Breast epithelium (tissue), 4 donors: ENCODE results near the gene ABCF3. TPM values are rescaled to one million over a fixed set of nuclear protein-coding genes. Genes with fewer than 3 reads are reported as not detected.

Experiments
- DNase-seq, 2 donors: peaks; one replicate each; pipeline ENCODE4 v3.0.0-alpha.2; 2019; ENCODE audit warnings: low spot score in 2 of 2
- H3K27ac ChIP-seq, 2 donors: fragments of 200-600 bp; sonication (generic) in 1 of 2; one replicate each; pipeline ENCODE4 v1.5.1; 2016 to 2019; ENCODE audit warnings: mild to moderate bottlenecking in 1 of 2
- H3K27me3 ChIP-seq, 2 donors: fragments of 200-600 bp; sonication (generic) in 1 of 2; one replicate each; pipeline versions ENCODE4 v1.5.1 to v1.6.0; 2017 to 2019; ENCODE audit warnings: control low read depth in 1 of 2, mild to moderate bottlenecking in 1 of 2
- H3K36me3 ChIP-seq: fragments of 200-600 bp; one replicate; pipeline ENCODE4 v1.5.1; 2019
- H3K4me1 ChIP-seq, 2 donors: fragments of 200-600 bp; sonication (generic); one replicate each; pipeline ENCODE4 v1.5.1; 2016 to 2019; ENCODE audit warnings: control low read depth in 1 of 2
- H3K4me3 ChIP-seq, 3 donors: fragments of 200-600 bp; sonication (generic); 1 replicate in 2 of 3; 2 replicates in 1 of 3; pipeline ENCODE4 v1.5.1; 2016 to 2019; ENCODE audit warnings: mild to moderate bottlenecking in 3 of 3, moderate library complexity in 2 of 3
- H3K9me3 ChIP-seq, 2 donors: fragments of 200-600 bp; sonication (generic) in 1 of 2; one replicate each; pipeline ENCODE4 v1.5.1; 2016 to 2019; ENCODE audit warnings: control low read depth in 1 of 2
- CTCF ChIP-seq, 3 donors: fragments of 450-650 bp; IDR thresholded peaks; one replicate each; pipeline ENCODE4 v1.5.1; 2016 to 2017; ENCODE audit warnings: antibody characterized with exemption in 3 of 3, mild to moderate bottlenecking in 3 of 3, moderate library complexity in 3 of 3
- POLR2A ChIP-seq: fragments of 450-650 bp; IDR thresholded peaks from one replicate; pipeline ENCODE4 v1.6.1; 2016; ENCODE audit warnings: antibody characterized with exemption, mild to moderate bottlenecking, moderate library complexity
- POLR2AphosphoS5 ChIP-seq, 3 donors: sonication (generic); formaldehyde crosslinking; IDR thresholded peaks; one replicate each; pipeline ENCODE4 v1.6.1; 2017; ENCODE audit warnings: antibody characterized with exemption in 3 of 3
- intact Hi-C: fragments of 100-400 bp; cut with DNase I; formaldehyde crosslinking; loops from one replicate; pipeline ENCODE4 v1.15.1; 2023; ENCODE audit warnings: low total_unique reads
- total RNA-seq, 3 donors: library from RNA; depleted of rRNA; stranded (reverse); fragments of >200 nt; gene quantifications; one replicate each; pipeline ENCODE4 v1.1.0, GENCODE V29; 2016

ABCF3 gene
- total RNA-seq, 3 donors from 2014 or later, result 59.4 to 77.4 (median 71.8) TPM

GRCh38 chr3:184227481-184227935, 41.5 kb downstream of the ABCF3 start:
- H3K36me3 ChIP-seq, result no peaks in the 10 kb centered on the region
- H3K27ac ChIP-seq, result no peak overlapping the region
- H3K9me3 ChIP-seq, result no peaks in the 10 kb centered on the region
- intact Hi-C loops, result no loop called here
- H3K27me3 ChIP-seq, result peaks cover 10 to 30% of the 10 kb centered on the region in 2 donors
- peaks cover 4 to 8% of the 10 kb centered on the region in 2 donors for H3K4me1 ChIP-seq
- TF ChIP-seq CTCF (IDR thresholded peaks at IDR 0.05) (peak in 1 of 3 donors; percentile 59), POLR2A (no peak)
- H3K4me3 ChIP-seq, result no peak overlapping the region
- DNase-seq, result no peak

GRCh38 chr3:184228376-184229137, 42.6 kb downstream of the ABCF3 start:
- DNase-seq, result no peak

GRCh38 chr3:184229394-184230080, 43.5 kb downstream of the ABCF3 start, which contains the start of gene VWA5B2:
TSS of gene VWA5B2 (plus strand) at chr3:184229585. CDS start at chr3:184230529, 944 bp downstream.
- peak in 1 of 2 donors; percentile 26 for DNase-seq
- TF ChIP-seq CTCF (IDR thresholded peaks at IDR 0.05) (peak in 1 of 3 donors; percentile 29), POLR2A (no peak)
- Histone ChIP-seq H3K4me3 (peak within 1 kb of the TSS; percentile 41 to 68 (median 54)), H3K27me3 (peaks cover 10 to 37% of the 10 kb centered on the region in 2 donors), H3K4me1 (peaks cover 4 to 8% of the 10 kb centered on the region in 2 donors), H3K9me3 (no peaks in the 10 kb centered on the region), H3K36me3 (no peaks in the 10 kb centered on the region), H3K27ac (no peak within 1 kb of the TSS)
- intact Hi-C loops, result loop anchor here (5.0 kb wide), 1 partner anchor 1958 kb away; no protein-coding TSS in a partner anchor

More at GRCh38 chr3:184228376-184229137, 42.6 kb downstream of the ABCF3 start:
- TF ChIP-seq POLR2AphosphoS5 (IDR thresholded peaks at IDR 0.05) (no peak), POLR2A (no peak), CTCF (IDR thresholded peaks at IDR 0.05) (no peak)
- peaks cover 4 to 8% of the 10 kb centered on the region in 2 donors for H3K4me1 ChIP-seq
- no peaks in the 10 kb centered on the region for H3K36me3 ChIP-seq
- peak overlapping the region; percentile 41 to 68 (median 54) for H3K4me3 ChIP-seq
- H3K9me3 ChIP-seq, result no peaks in the 10 kb centered on the region
- intact Hi-C loops, result no loop called here
- H3K27me3 ChIP-seq, result peaks cover 10 to 37% of the 10 kb centered on the region in 2 donors
- no peak overlapping the region for H3K27ac ChIP-seq

DNA sequence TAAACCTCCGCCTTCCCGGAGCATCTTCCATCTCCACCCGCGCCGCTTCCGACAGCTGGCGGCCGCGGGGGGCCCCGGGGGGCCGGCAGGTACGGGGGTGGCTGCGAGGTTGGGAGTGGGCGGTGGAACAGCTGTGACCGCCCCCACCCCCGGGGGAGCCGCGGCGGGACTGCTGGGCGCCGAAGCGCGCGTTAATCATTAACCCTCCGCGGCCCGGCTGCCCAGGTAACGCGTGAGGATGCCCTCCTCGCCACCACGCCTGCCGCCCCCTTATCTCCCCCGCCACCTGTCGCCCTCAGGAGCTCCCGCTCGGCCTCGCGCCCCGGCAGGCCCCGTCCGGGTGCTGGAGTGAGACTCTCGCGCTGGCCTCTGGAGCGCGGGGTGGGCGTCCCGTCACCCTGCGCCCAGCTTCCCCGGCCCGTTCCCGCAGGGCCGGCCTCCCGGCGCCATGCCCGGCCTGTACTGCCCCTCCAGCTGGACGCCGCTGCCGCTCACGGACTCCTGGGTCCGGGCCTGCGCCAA, 44.1 kb downstream of the ABCF3 start:
- H3K27ac ChIP-seq, result no peak overlapping the region
- H3K4me1 ChIP-seq, result peaks cover 4 to 8% of the 10 kb centered on the region in 2 donors
- H3K27me3 ChIP-seq, result peaks cover 10 to 37% of the 10 kb centered on the region in 2 donors
- intact Hi-C loops, result loop anchor here (5.0 kb wide), 1 partner anchor 1957 kb away; no protein-coding TSS in a partner anchor
- no peaks in the 10 kb centered on the region for H3K9me3 ChIP-seq
- no peaks in the 10 kb centered on the region for H3K36me3 ChIP-seq
- peak overlapping the region; percentile 41 to 68 (median 54) for H3K4me3 ChIP-seq
- DNase-seq, result no peak
- TF ChIP-seq CTCF (IDR thresholded peaks at IDR 0.05) (no peak), POLR2A (no peak), POLR2AphosphoS5 (IDR thresholded peaks at IDR 0.05) (no peak)
